ENCODE data around the gene ANKRD62. TPM values are rescaled to one million over a fixed set of nuclear protein-coding genes. Genes with fewer than 3 reads are reported as not detected.
A peak's percentile ranks its signal among the peaks of the same experiment; 100 is the strongest.

The ANKRD62 gene
- 1.8 and 4.9 TPM in 2 replicates for total RNA-seq (2011; cell fraction: chromatin; rRNA removed; ENCODE audit: low replicate concordance)
- total RNA-seq (2011; cell fraction: nucleolus; rRNA removed) = 1.0 and 2.2 TPM in 2 replicates
- total RNA-seq (2011; cell fraction: nucleoplasm; rRNA removed) = 1.9 and 2.1 TPM in 2 replicates
- total RNA-seq (2014; rRNA removed) (0.33 and 0.45 TPM in 2 replicates), total RNA-seq (2014; rRNA removed; fragmentation: Illumina TruSeq; extraction: Trizol) (0.96 and 1.1 TPM in 2 replicates), total RNA-seq (2015; rRNA removed; fragmentation: Illumina TruSeq; extraction: Trizol) (0.83 and 1.1 TPM in 2 replicates), total RNA-seq (2021) (0.44 and 0.69 TPM in 2 replicates), polyA plus RNA-seq (2011; rRNA removed) (not detected in 2 replicates), polyA plus RNA-seq (2014; fragmentation: Illumina TruSeq; extraction: Trizol) (0.18 and 0.31 TPM in 2 replicates), polyA plus RNA-seq (2014; fragmentation: Nextera tagmentation; extraction: Ambion mirVana) (under 1 TPM; 0.28 to 0.48 TPM), polyA plus RNA-seq (2014; rRNA removed) (0.16 and 0.89 TPM in 2 replicates), polyA minus RNA-seq (2011; rRNA and poly(A)+ RNA removed) (not detected in 2 replicates), Bru-seq, nascent RNA (percentile 40 among the genes with signal in this experiment), BruChase-seq, experiment 1, labeled RNA remaining after a 2-hour chase (percentile 44 among the genes with signal in this experiment), BruChase-seq, experiment 2, labeled RNA remaining after a 6-hour chase (percentile 44 among the genes with signal in this experiment)
- not detected in 2 replicates for polyA plus RNA-seq (2011; cell fraction: cytosol; rRNA removed)
- polyA plus RNA-seq (2011; cell fraction: nucleus; rRNA removed) = not detected in 2 replicates
- polyA plus RNA-seq (2012) = 0.19 and 0.25 TPM in 2 replicates
- not detected in 2 replicates for polyA minus RNA-seq (2011; cell fraction: cytosol; rRNA and poly(A)+ RNA removed)
- 0.11 and 0.13 TPM in 2 replicates for polyA minus RNA-seq (2011; cell fraction: nucleus; rRNA and poly(A)+ RNA removed)
- long read RNA-seq, experiment 1, partial matches to known transcripts = 1 of 1 reads
- long read RNA-seq, experiment 1, other reads (novel, unspliced or antisense) = 0 of 1 reads
- long read RNA-seq, experiment 2 = 0 reads
- long read RNA-seq, experiment 3 = 0 reads

DNA sequence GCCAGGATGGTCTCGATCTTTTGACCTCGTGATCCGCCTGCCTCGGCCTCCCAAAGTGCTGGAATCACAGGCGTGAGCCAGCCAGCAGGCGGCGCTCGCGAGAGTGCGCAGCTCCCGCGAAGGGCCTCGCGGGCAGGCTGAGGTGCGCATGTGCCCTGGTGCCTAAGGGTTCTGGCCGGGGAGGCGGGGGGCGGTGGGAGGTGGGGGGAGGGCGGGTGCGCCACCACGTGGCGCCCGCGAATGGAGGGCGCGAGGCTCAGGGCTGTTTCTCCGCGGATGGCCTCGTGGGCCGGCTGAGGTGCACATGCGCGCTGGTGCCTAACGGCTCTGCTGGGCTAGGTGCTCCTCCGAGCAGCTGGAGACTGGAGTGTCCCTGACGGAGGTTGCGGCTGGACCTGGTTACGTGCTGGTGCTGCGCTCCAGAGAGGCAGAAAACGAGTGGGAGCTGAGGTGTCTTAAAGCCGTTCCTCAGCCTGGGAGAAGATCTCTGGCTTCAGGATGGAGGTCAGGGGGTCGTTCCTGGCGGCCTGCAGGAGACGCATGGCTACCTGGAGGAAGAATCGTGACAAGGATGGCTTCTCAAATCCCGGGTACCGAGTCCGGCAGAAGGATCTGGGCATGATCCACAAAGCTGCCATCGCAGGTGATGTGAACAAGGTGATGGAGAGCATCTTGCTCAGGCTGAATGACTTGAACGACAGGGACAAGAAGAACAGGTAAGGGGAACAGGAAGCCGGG, at the start of gene ANKRD62:
Gene ANKRD62, plus strand, starts transcription at position 324 of the 738 bp plus-strand sequence. Its CDS starts 175 bp downstream, at position 499.
- Histone ChIP-seq H3K27me3 (ENCODE audit: control insufficient read depth in 2 of 2, insufficient read depth in 2 of 2, low read length in 2 of 2) (no peaks in the 10 kb centered on the region; a peak in 1 of 5 replicates), H3K9me3 (replicated peaks; ENCODE audit: control insufficient read depth, insufficient read depth, low read depth, low read length) (no peaks in the 10 kb centered on the region), H3K4me2 (ENCODE audit: insufficient read depth, low read length) (peak within 1 kb of the TSS; percentile 2; the same call in 1 of the 2 replicates), H3K9me1 (ENCODE audit: control insufficient read depth, insufficient read depth, low read length) (no peaks in the 10 kb centered on the region), H2AFZ (ENCODE audit: low read depth, low read length) (peak within 1 kb of the TSS; percentile 32; the same call in 1 of the 2 replicates), H3K4me3 (no peak within 1 kb of the TSS), H3K4me1 (replicated peaks in 1 of 2; ENCODE audit: control insufficient read depth in 2 of 2, insufficient read depth in 2 of 2, low read length in 2 of 2) (peaks cover 0 to 7% of the 10 kb centered on the region in 2 experiments; a peak in 2 of 5 replicates), H3K79me2 (ENCODE audit: control insufficient read depth, insufficient read depth, low read length) (no peaks in the 10 kb centered on the region), H3K27ac (ENCODE audit: extremely low read depth, low read depth, low read length) (no peak within 1 kb of the TSS), H3K36me3 (ENCODE audit: control insufficient read depth, insufficient read depth, low read length) (no peaks in the 10 kb centered on the region), H4K20me1 (replicated peaks; ENCODE audit: control insufficient read depth, insufficient read depth, low read length) (no peaks in the 10 kb centered on the region), H3K9ac (ENCODE audit: insufficient read depth in 1 of 2, low read depth in 2 of 2, low read length in 2 of 2) (peak within 1 kb of the TSS; percentile 10 to 36; a peak in 1 of 4 replicates)
- in situ Hi-C loops (cut with MboI) (no loop called here), intact Hi-C loops (cut with micrococcal nuclease) (loop anchor here (2.0 kb wide), 1 partner anchor 143 kb away; no protein-coding TSS in a partner anchor)
- no peak for FAIRE-seq
- POLR2A ChIA-PET = no interaction called here
- CTCF ChIA-PET (ENCODE audit: low intra/inter-chr PET ratio) = interaction anchor here (0.6 to 1.6 kb wide), 3 partner anchors 143 to 194 kb away, joined by 4 to 11 read pairs (median 5); no protein-coding TSS in a partner anchor
- 50% methylated on average over 24 of the region's 50 CpGs for WGBS (ENCODE audit: insufficient coverage, low coverage, missing lambda C conversion rate)
- peak; percentile 16; the same call in 1 of the 3 replicates for ATAC-seq
- no TSS peak for BruUV-seq (replicated peaks)
- peak; percentile 16 to 44 (median 32) for DNase-seq (ENCODE audit: extremely low read depth in 1 of 4, low spot score in 3 of 4)
- no peak for TF ChIP-seq ZSCAN32 (CRISPR knock-in tag; IDR thresholded peaks at IDR 0.05)
- peak; percentile 12 to 20; a peak in 2 of 4 replicates for TF ChIP-seq NRF1 (conservative IDR thresholded peaks at IDR 0.05 in 1 of 2, IDR thresholded peaks at IDR 0.05 in 1 of 2)
- no peak for TF ChIP-seq ZNF644 (tag; IDR thresholded peaks at IDR 0.05; ENCODE audit: low read depth)
- TF ChIP-seq, protein P1, sequence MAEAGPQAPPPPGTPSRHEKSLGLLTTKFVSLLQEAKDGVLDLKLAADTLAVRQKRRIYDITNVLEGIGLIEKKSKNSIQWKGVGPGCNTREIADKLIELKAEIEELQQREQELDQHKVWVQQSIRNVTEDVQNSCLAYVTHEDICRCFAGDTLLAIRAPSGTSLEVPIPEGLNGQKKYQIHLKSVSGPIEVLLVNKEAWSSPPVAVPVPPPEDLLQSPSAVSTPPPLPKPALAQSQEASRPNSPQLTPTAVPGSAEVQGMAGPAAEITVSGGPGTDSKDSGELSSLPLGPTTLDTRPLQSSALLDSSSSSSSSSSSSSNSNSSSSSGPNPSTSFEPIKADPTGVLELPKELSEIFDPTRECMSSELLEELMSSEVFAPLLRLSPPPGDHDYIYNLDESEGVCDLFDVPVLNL (CRISPR knock-in tag; IDR thresholded peaks at IDR 0.05; ENCODE audit: low read depth) = no peak
- TF ChIP-seq SREBF2 (CRISPR knock-in tag; IDR thresholded peaks at IDR 0.05) = no peak
- TF ChIP-seq NFIX (CRISPR knock-in tag; IDR thresholded peaks at IDR 0.05; ENCODE audit: low read depth) = no peak
- TF ChIP-seq E2F6 (IDR thresholded peaks at IDR 0.05; ENCODE audit: borderline replicate concordance in 1 of 2, extremely low read depth in 1 of 2, insufficient read depth in 1 of 2, insufficient read length in 1 of 2, low read depth in 1 of 2, low read length in 1 of 2, poor library complexity in 1 of 2, severe bottlenecking in 1 of 2) = peak in 1 of 2 experiments; percentile 26
- TF ChIP-seq, protein P2, sequence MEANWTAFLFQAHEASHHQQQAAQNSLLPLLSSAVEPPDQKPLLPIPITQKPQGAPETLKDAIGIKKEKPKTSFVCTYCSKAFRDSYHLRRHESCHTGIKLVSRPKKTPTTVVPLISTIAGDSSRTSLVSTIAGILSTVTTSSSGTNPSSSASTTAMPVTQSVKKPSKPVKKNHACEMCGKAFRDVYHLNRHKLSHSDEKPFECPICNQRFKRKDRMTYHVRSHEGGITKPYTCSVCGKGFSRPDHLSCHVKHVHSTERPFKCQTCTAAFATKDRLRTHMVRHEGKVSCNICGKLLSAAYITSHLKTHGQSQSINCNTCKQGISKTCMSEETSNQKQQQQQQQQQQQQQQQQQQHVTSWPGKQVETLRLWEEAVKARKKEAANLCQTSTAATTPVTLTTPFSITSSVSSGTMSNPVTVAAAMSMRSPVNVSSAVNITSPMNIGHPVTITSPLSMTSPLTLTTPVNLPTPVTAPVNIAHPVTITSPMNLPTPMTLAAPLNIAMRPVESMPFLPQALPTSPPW (CRISPR knock-in tag; IDR thresholded peaks at IDR 0.05) = peak; percentile 44; the same call in 1 of the 2 replicates
- TF ChIP-seq, protein P3, sequence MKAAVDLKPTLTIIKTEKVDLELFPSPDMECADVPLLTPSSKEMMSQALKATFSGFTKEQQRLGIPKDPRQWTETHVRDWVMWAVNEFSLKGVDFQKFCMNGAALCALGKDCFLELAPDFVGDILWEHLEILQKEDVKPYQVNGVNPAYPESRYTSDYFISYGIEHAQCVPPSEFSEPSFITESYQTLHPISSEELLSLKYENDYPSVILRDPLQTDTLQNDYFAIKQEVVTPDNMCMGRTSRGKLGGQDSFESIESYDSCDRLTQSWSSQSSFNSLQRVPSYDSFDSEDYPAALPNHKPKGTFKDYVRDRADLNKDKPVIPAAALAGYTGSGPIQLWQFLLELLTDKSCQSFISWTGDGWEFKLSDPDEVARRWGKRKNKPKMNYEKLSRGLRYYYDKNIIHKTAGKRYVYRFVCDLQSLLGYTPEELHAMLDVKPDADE (conservative IDR thresholded peaks at IDR 0.05; ENCODE audit: control insufficient read depth, low read depth, low read length) = no peak
- no peak for TF ChIP-seq RBM17 (IDR thresholded peaks at IDR 0.05; ENCODE audit: borderline replicate concordance, low read depth, low read length)

Measured in K562 (cell line).